IPS-11a (cell line): ENCODE measurements around the gene SIM1.

Experiments used
- H3K4me3 ChIP-seq: one replicate; pipeline ENCODE4 v1.5.1; 2013; ENCODE audit warnings: low read depth, low read length, control low read depth

Gene SIM1

GRCh38 chr6:100456908-100457235 lies 7.8 kb downstream of the SIM1 start:
- no peak overlapping the region for H3K4me3 ChIP-seq

DNA sequence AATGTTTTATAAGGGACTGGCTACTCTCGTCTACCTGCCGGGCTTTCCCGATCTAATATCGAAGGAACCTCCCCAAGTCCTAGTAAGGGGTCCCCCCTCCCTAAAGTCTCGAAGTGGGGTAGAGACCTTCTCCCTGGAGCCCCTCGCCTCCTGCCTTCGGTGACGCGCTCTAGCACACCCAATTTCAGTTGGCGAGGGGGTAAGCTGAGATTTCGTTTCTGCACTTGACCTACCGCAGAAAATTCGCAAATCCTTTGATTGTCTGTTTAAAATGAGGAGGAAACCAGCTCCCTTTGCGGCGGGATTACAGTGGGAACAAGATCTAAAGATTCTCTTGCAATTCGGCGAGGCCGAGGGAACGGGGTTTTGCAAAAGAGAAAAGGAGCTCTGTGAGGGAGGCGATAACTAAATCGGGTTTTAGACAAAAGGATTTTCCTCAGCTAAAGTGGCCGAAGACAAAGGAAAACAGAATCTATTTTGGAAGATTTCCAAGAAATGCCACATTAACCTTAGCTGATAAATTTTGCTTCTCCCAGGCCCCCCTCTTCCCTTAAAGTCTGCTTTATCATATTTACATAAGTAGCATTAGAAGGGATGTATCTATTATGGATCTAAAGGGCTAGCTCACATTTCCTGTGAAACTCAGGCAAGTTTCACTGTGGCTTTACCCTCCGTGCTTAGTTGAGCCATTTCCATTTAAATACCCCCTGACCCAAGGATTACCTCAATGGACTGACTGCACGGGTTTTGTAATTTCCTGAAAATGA lies 8.4 kb downstream of the SIM1 start:
- no peak overlapping the region for H3K4me3 ChIP-seq

DNA sequence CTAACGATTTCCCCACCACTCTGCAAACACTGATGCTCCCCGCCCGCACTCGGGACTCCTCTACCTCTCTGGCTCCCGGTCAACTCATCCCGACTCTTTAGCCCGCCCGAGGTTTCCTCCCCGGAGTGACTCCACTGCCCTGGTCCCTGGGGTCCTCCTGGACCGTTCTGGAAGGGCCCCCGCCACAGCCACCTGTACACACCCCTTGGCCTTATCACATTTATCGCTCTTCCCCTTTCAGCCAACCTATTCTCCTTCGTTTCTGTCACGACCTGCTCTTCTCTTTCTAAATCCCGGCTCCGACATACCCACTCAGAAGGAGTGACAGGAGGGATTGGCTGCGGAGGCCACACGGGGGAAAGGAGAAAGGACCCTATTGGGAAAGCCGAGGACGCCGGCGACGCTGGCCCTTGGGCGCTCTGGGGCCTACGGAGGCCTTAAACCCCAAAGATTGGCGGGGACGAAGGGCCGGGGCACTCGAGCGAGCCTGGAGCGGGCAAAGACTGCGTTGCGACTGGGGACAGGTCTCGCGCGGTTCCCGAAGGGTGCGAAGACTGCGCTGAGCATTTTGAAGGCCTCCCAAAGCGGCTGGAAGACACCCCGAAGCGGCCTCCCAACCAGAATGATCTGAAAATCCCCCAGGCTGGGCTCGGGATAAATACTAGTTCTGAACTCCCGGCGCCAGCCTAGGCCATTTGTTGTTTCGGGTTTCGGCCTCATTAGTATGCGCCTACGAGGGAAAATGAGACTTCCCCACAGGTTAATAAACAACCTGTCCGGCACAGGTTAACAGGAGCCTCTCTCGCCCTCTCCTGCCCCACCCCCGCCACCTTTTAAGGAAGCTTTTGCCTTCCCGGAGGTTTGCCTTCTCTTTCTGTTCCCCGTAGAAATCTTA lies 9.2 kb downstream of the SIM1 start:
- H3K4me3 ChIP-seq, result peak overlapping the region; percentile 13

DNA sequence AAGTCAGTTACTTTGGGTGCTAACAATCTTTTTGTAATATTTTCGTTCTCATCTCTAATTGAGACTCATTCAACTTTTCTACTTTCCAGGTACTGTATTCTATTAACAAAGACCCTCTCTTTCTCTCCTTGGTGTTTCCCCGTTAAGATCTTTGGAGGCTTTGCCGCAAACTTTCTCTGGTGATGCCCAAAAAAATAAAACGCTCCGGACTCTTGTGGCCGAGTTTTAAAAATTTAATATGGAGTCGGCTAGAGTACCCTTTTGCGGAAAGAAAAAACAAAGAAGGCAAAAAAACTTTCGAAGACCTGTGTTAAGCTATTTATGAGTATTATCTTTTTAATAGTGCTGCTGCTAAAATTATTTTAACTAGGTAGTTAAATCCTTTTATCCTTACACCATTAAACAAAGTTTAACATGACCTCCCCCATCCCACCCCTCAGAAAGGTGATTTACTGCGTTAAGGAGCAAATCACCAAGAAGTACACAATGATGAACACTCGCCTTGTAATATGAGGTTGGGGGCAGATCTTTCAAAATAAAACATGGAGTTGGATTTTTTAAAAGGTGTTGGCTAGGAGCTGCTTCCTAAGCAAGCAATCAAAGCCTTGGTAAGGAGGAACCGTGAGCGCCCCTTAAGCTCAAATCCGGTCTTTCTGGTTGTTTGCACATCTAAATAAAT lies 10.0 kb downstream of the SIM1 start:
- H3K4me3 ChIP-seq, result no peak overlapping the region

DNA sequence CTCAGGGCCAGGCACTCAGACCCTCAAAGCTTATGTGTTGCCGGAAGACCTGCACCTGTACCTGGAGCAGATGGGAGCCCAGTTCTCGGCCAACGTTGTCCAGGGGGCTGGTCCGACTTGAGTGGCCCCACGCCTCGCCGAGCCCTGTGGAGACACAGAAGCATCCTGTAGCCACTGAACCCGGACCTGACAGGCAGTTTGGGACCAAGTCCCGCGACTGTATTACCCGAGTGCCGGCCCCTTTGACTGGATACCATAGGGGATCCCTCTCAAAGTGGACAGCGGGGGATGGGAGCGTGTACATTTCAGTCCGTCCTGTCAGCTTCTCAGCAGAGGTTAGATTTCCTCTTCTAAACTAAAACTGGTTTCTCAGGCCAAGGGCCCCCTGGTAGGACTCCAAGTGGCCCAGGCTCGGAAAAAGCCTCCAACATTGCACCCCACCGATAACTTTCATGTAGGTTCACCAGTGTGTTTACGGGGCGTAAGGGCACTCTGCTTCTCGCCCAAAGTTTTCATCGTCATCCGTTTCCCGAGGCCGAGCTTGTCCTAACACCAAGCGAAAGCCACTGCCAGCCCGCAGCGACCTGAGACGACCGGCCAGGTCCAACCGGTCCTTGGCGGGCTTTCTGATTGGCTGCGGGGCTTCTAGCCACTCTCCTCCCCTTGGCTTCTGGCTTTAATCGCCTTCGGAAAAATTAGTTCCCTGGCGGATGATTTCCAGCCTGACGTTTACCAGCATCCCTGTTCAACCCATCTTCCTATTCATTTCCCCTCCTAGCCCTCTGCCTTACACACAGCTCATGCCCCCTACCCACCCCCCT lies 10.8 kb downstream of the SIM1 start:
- H3K4me3 ChIP-seq, result no peak overlapping the region

DNA sequence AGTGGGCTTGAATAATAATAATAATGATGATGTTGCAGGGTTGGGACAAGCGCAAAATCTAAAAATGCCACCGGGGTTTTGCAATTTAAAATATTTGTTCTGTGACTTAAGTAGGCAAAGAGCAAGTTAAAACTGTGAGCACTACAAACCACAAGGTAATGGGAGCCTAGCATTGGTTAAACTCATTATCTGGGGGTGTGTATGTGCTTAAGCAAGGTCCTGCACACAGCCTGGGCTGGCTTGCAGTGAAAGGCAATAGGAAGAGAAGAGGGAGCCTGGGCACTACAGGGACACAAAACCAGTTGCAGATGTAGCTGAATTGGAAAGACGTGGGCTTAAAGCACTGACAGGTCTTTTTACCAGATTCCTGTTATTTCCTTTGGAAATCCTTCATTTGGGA lies 11.7 kb downstream of the SIM1 start:
- H3K4me3 ChIP-seq, result no peak overlapping the region

DNA sequence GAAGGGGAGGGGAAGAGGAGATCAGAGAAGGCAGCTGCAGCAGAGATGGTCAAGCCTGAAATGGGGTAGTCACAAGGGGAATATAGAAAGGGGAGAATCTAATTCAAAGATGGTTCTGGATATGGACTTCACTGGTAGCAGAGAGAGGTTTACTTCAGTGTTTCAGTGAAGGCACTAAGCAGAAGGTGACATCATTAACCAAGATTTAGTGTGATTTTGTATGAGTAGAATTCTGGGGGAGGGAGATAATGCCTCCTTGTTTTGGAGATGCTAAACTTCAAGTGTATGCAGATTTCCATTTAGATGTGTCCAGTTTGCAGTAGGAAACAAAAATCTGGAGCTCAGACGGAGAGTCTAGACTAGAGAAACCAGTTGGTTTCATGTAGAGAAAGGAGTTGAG lies 13.1 kb downstream of the SIM1 start:
- H3K4me3 ChIP-seq, result no peak overlapping the region

GRCh38 chr6:100449239-100449691 lies 15.5 kb downstream of the SIM1 start:
- H3K4me3 ChIP-seq, result no peak overlapping the region

DNA sequence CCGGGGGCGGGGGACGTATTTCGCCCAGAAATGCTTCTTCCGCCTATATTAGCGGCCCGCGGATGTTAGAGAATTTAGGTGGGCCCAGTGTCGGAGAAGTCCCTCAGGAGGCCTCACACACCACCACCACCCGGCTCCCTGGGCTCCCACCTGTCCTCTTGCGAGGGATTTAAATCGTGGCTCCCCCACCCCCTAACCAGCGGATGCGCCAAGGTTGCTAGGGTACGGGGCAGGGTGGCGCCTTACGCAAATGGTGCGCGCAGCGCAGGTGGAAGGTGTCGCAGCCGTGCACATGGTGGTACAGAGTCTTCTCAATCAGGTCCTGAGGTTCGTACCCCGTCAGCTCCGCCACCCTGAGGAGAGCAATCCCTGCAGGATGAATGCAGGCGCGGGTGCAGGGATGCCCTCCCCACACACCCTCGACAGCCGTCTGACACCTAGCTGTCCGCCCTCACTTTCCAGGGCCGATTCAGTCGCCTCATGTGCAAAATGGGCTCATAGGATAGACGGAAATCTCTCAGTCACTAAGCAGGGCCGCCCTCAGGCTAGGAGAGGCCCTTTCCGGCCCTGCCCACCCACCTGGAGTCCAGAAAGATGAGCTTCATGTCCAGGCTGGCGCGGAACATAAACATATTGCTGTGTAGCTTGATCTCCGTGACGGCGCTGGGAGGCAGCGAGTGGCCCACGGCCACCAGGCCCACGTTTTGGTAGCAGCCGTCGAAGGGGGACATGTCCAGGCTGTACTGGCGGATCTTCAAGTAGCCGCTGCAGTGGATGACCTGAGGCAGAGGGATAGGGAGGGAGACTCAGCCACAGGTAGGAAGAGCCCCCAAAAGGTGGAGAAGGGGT lies 16.6 kb downstream of the SIM1 start:
- no peak overlapping the region for H3K4me3 ChIP-seq

DNA sequence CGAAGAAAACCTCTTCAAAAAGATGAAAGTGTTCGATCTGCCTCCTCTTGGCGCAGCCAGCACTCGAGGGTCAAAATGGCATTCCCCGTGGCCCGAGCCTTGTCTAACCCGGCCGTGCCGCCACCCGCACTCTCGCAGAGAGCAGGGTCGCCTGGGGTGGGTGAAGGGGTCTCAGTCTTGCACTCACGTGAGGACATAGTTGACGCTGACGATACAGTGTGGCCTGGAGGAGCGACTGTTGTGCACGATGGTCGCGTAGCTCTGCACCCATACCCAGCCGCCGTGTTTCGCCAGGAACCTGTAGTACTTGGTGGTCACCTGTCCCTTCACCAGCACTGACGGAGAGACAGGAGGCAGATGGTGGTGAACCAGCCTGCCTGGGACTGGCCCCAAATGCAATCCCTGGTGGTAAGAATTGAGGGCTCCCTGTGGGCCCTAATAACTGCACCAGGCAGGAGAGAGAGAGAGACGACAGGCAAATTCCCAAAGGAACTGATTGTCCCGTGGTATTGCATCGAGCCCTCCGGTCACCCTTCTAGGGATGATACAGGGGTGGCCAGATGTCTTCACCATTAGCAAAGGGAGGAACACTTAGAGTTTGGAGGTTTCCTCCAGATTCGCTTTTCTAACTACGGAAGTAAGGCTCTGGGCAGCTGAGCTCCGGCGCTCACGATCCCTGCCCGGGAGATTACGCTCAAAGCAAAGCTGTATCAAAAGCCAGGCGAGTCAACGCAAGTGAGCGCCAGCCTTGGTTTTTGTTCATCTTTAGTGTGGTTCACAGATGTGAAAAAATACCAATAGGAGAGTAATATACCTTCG lies 17.4 kb downstream of the SIM1 start:
- H3K4me3 ChIP-seq, result no peak overlapping the region

GRCh38 chr6:100446115-100447080 lies 18.3 kb downstream of the SIM1 start:
- no peak overlapping the region for H3K4me3 ChIP-seq

- no peak overlapping the region for H3K4me3 ChIP-seq
Measured at GRCh38 chr6:100445512-100445911, 19.2 kb downstream of the SIM1 start.

GRCh38 chr6:100440935-100441334 lies 23.8 kb downstream of the SIM1 start:
- no peak overlapping the region for H3K4me3 ChIP-seq

GRCh38 chr6:100435299-100435698 lies 29.4 kb downstream of the SIM1 start:
- H3K4me3 ChIP-seq, result no peak overlapping the region

GRCh38 chr6:100433726-100434435 lies 30.8 kb downstream of the SIM1 start:
- H3K4me3 ChIP-seq, result no peak overlapping the region

DNA sequence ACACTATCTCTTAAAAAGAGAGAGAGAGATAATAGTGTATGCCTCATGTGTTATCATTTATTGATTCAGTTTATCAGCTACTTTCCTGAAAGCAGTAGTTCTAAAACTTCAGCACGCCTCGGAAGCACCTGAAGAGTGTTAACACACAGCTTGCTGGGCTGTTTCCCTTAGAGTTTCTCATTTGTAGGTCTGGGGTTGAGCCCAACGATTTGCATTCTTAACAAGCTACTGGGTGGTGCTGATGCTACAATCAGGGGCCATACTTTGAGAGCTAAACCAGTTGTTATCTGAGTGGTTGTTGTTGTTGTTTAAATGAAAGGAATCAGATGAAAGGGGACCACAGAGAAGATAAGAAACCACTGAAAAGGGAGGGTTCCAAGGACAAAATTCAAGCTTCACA lies 32.6 kb downstream of the SIM1 start:
- no peak overlapping the region for H3K4me3 ChIP-seq

DNA sequence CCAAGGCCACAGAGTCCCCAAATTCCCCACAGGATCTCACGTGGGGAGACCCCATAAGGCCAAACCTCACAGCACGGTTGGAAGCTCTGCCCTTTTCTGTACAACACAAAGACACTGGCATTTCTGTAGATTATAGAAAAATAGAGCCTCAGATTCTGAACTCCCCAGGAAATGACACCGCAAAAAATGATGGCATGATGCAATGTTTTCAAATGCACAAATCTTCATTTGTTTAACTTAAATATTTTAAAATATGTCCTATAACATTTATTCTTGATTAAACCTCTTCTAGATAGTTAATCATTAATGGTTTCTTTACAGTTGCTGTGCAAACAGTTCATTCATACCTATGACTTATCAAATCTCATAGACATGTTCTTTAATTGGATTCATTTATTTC lies 33.8 kb downstream of the SIM1 start:
- no peak overlapping the region for H3K4me3 ChIP-seq
